Activated T-cell treated with anti-CD3 and anti-CD28 coated beads, Interleukin-2, amount 50 U/mL, for 72 hours (primary cell): ENCODE measurements around the gene NUDT16L1. TPM values are rescaled to one million over a fixed set of nuclear protein-coding genes. Genes with fewer than 3 reads are reported as not detected.
A peak's percentile ranks its signal among the peaks of the same experiment; 100 is the strongest.

Source experiments
- ATAC-seq, 2 donors: fragments of 150-1000 bp; cut with Tn5 transposase; replicated peaks in 1 of 2; 2 replicates each; pipeline ENCODE4 v1.10.0; 2021; ENCODE audit warnings: moderate library complexity in 2 of 2, mild to moderate bottlenecking in 1 of 2
- DNase-seq, 2 donors: peaks; one replicate each; pipeline ENCODE4 v3.0.0; 2021 to 2022; ENCODE audit warnings: mixed read lengths in 1 of 2
- H3K27ac Mint-ChIP-seq: one replicate; pipeline ENCODE4 v1.8.0; 2022; ENCODE audit warnings: mild to moderate bottlenecking, moderate library complexity, mixed read lengths
- H3K27me3 Mint-ChIP-seq: one replicate; pipeline ENCODE4 v1.8.0; 2022; ENCODE audit warnings: low read depth, mixed read lengths
- H3K36me3 Mint-ChIP-seq, 2 donors: one replicate each; pipeline ENCODE4 v1.8.0; 2022; ENCODE audit warnings: mixed read lengths in 2 of 2, mild to moderate bottlenecking in 1 of 2; ENCODE audit not compliant: insufficient read depth in 2 of 2
- H3K4me1 Mint-ChIP-seq: one replicate; pipeline ENCODE4 v1.8.0; 2022; ENCODE audit warnings: low read depth, mixed read lengths
- H3K4me3 Mint-ChIP-seq, 2 donors: one replicate each; pipeline ENCODE4 v1.8.0; 2022; ENCODE audit warnings: mild to moderate bottlenecking in 2 of 2, mixed read lengths in 2 of 2, moderate library complexity in 2 of 2
- H3K9me3 Mint-ChIP-seq, 2 donors: one replicate each; pipeline ENCODE4 v1.8.0; 2022; ENCODE audit warnings: mixed read lengths in 2 of 2
- total RNA-seq, 2 donors: library from RNA; stranded (reverse); gene quantifications; one replicate each; pipeline ENCODE4 v1.2.3, GENCODE V29; 2022

The NUDT16L1 gene
- total RNA-seq, 2 donors from 2014 or later = 22.8 to 28.0 TPM

DNA sequence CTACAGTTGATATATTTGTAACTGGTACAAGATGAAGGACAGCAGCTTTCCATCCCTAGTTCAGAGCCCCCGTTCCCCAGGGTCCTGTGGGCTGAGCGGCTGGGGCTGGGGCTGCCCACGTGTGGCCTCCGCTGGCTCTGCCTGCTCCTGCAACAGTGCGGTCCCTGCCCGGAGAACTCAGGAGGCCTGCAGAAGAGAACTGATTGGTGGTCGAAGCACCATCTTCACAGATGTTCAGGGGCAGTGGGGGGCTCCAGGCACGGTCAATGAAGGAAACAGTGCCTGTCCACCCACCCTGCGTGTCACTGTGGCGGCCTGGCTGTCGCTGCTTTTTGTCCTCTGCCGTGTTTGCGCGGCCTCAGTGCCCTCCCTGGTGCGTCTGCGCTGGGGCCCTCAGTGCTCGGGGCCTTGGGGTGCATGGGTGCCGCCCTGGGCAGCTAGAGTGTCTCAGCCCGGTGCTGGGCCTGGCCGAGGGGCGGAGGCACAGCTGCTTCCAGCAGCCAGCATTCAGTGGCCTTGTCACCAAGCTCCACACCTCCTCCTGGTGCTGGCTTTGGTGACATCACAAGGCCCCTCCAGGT, 4.2 kb upstream of the NUDT16L1 start:
- Mint-ChIP-seq H3K4me1 (peaks cover 7% of the 10 kb centered on the region), H3K27me3 (no peaks in the 10 kb centered on the region), H3K9me3 (no peaks in the 10 kb centered on the region), H3K36me3 (peaks cover 0 to 2% of the 10 kb centered on the region in 2 donors), H3K4me3 (no peak overlapping the region), H3K27ac (no peak overlapping the region)
- DNase-seq = no peak
- ATAC-seq = no peak

DNA sequence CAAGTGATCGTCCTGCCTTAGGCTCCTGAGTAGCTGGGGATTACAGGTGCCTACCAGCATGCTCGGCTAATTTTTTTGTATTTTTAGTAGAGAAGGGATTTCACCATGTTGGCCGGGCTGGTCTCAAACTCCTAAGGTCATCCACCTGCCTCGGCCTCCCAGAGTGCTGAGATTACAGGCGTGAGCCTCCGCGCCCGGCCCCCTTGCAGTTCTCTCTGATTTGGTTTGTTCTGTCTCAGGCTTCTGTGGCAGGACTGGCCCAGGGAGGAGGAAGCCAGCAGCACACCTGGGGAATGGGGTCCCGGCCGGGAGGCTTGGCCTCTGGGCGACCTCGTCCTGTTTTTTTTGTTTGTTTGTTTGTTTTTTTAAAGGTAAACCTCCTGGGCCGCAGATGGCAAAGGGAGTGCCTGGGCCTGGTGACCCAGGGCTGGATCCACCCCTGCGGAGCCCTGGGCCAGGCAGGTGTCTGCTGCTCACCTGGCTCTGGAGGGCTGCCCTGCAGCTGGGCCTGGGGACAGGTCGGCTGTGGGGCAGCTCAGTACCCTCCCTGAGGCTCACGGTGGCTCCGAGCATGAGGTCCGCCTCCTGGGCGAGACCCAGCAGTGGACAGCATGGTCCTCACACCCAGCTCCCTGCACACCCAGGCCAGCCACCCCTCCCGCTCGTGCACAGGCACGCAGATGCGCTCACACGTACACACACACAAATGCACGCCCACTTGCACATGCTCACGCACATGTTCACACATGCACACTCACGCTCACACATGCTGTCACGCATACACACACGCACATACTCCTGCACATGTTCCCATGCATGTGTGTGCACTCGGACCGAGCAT, 3.3 kb upstream of the NUDT16L1 start:
- H3K4me1 Mint-ChIP-seq = peaks cover 7% of the 10 kb centered on the region

DNA sequence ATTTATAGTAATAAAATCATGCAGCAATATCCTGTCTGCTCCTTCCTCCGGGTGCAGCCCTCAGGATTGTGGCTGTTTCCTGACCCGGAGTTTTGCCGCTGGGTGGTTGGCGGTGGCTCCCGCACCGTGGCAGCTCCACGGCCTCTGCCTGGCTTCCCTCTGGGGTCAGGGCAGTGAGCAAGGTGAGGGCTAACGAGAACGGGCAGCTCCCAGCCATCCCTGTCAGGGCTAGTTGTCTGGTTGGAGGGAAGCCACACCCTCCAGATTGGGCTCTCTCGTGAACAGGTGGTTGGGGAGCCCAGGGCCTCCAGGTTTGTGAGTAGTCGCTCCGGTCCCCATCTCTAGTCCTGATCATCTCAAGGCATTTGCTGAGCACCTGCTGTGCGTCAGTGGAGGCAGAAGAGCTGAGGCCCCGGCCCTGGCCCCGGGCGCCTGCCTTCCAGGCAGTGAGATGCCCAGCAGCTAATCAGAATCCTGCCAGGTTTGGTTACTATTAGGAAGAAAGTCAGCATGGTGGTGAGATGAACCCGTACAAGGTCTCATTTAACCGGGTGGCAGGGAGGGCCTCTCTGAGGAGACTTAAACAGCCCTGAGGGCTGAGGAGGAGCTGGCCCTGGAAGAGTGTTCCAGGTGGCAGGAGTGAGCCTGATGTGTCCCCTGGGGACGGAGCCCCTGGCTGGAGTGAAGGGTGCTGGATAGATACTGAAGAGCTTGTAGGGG, 2.3 kb upstream of the NUDT16L1 start:
- Mint-ChIP-seq H3K27me3 (no peaks in the 10 kb centered on the region), H3K4me3 (no peak overlapping the region), H3K36me3 (peaks cover 0 to 2% of the 10 kb centered on the region in 2 donors), H3K27ac (no peak overlapping the region), H3K9me3 (no peaks in the 10 kb centered on the region), H3K4me1 (peaks cover 14% of the 10 kb centered on the region)
- ATAC-seq (no peak), DNase-seq (no peak)

More for the DNA sequence above, 3.3 kb upstream of the NUDT16L1 start:
- Mint-ChIP-seq H3K9me3 (no peaks in the 10 kb centered on the region), H3K4me3 (no peak overlapping the region), H3K36me3 (peaks cover 0 to 2% of the 10 kb centered on the region in 2 donors), H3K27ac (no peak overlapping the region), H3K27me3 (no peaks in the 10 kb centered on the region)
- no peak for ATAC-seq
- no peak for DNase-seq

DNA sequence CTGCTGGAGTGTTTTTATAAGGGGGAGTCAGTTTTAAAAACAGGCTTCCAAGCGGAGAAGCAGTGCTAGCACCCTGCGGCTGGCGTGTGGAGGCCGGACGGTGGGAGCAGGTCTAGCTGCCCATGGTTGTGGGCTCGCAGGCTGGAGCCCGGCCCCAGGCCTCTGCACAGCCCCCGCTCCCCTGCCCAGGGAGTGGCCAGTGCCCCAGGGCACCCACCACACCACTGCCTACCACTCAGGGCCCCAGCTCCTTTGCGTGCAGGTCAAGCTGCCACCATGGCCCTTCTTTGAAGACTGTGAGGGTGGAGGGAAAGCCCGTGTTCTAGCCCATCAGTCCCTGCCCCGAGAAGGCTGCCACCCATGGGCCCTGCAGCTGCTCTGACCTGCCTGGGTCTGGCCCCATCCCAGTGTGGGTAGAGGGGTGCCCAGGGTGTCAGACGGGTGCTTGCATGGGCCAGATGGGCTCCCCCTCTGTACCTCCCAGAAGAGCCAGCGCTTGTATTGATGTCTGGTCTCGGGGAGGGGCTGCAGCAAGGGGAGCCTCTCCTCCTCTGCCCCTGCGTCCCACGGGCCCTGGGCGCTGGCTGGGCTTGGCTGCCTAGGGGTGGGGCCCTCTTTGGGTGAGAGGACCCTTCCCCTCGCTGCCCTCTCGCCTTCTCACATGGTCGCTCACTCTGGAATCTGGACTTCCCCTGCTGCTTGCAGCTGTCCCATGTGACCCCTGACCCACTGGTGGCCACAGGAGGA, 1.5 kb upstream of the NUDT16L1 start:
- ATAC-seq = no peak
- Mint-ChIP-seq H3K27me3 (no peaks in the 10 kb centered on the region), H3K36me3 (peaks cover 0 to 2% of the 10 kb centered on the region in 2 donors), H3K9me3 (no peaks in the 10 kb centered on the region), H3K27ac (no peak overlapping the region), H3K4me1 (peaks cover 14% of the 10 kb centered on the region), H3K4me3 (peak overlapping the region in 1 of 2 donors; percentile 81)
- no peak for DNase-seq

DNA sequence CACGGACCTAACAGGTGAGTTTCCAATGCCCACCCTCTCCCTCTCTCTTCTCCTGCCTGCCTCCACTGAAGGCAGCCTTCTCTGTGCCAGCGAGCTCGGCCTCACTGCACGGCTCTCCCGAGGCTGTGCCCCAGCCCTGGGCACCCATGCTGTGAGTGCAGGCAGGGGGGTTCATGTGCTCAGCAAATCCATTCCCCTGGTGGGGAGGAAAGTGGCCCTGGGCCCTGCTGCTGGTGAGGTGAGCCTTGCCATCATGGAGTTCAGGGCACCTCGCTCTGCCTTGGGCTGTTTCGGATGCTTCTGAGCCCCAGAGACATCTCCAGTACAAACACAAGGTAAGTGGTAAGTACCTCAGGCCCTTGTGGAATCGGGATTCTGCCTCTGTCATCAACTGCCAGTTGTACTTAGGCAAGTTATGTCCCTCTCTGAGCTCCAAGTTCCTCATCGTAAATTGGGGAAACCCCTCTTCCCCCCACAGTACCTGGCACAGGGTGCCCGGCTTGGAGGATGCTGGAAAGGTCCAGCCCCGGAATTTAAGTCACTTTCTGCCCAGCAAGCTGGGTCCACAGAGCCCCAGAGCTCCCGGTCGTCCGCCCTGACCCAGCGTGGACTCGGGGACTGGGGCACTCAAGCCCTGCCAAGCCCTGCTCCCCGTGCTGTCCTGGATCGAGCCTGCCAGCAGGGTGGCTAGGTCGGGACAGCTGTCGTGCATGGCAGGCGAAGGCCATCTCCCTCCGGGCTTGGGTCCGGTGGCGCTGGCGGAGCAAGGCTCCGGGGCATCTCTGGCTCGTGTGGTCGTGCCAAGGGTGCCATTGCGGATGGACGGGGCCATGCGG, 684 bp upstream of the NUDT16L1 start:
- H3K4me3 Mint-ChIP-seq = peak overlapping the region; percentile 81 to 87
- DNase-seq = no peak

DNA sequence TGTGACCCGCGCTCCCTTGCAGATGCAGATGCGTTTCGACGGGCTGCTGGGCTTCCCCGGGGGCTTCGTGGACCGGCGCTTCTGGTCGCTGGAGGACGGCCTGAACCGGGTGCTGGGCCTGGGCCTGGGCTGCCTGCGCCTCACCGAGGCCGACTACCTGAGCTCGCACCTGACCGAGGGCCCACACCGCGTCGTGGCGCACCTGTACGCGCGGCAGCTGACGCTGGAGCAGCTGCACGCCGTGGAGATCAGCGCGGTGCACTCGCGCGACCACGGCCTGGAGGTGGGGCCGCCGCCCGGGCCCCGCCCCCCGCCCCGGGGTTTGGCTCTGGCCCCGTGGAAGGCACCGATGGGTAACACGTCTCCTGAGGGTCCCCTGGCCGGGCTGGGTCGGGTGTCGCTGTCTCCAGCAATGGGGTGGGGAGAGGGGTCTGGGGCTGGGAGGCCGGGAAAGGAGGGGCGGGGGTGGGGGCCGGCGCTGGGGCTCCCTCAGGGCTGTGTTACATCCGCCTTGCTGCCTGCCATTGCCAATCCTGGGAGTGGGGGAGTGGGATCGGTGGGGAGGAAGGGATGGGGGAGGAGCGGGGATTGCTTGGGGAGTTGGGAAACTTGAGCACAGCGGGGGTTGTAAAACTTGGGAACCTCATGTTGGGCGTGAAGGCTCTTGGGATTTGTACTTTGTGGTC, 737 bp downstream of the NUDT16L1 start:
- Mint-ChIP-seq H3K4me3 (peak overlapping the region; percentile 72 to 81), H3K27me3 (no peaks in the 10 kb centered on the region), H3K9me3 (no peaks in the 10 kb centered on the region), H3K27ac (peak overlapping the region; percentile 73), H3K4me1 (peaks cover 14% of the 10 kb centered on the region), H3K36me3 (no peaks in the 10 kb centered on the region)
- ATAC-seq (peak; percentile 33 to 37), DNase-seq (peak; percentile 40 to 45)

More for the DNA sequence above, 684 bp upstream of the NUDT16L1 start:
- H3K9me3 Mint-ChIP-seq = no peaks in the 10 kb centered on the region
- peaks cover 14% of the 10 kb centered on the region for H3K4me1 Mint-ChIP-seq
- no peaks in the 10 kb centered on the region for H3K27me3 Mint-ChIP-seq
- ATAC-seq = peak; percentile 16 to 19
- H3K36me3 Mint-ChIP-seq = peaks cover 0 to 1% of the 10 kb centered on the region in 2 donors
- no peak overlapping the region for H3K27ac Mint-ChIP-seq

DNA sequence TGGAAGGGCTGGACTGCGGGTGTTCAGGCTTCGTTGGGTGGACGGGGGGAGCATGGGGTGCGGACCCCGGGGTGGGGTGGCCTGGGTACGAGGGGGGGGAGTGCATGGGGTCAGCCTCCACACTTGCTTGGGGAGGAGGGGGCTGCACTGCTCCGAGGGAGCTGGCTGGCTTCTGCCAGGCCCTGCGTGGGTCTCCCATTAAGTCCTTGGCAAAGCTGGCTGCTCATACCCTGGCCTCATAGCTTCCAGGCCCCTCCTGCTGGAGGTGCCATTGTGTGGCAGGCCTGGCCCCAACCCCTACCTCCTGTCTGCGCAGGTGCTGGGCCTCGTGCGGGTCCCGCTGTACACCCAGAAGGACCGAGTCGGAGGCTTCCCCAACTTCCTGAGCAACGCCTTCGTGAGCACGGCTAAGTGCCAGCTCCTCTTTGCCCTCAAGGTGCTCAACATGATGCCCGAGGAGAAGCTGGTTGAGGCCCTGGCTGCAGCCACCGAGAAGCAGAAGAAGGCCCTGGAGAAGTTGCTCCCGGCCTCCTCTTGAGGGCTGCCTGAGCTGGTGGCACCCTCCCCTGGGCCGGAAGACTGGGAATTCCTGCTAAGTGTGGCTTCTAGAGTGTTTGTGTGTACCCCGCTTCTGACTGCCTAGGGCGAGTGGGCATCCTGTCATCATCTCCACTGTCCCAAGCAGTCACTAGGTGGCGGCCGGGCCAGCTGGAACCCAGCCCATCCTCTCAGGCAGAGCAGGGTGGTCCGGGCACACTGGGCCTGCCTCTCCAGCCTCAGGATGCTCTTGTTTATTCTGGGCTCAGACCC, 1.5 kb downstream of the NUDT16L1 start:
- H3K27me3 Mint-ChIP-seq = no peaks in the 10 kb centered on the region
- ATAC-seq = no peak
- DNase-seq = no peak
- H3K4me3 Mint-ChIP-seq = peak overlapping the region; percentile 72 to 81
- H3K9me3 Mint-ChIP-seq = no peaks in the 10 kb centered on the region
- H3K4me1 Mint-ChIP-seq = peaks cover 19% of the 10 kb centered on the region
- peak overlapping the region; percentile 73 for H3K27ac Mint-ChIP-seq
- H3K36me3 Mint-ChIP-seq = peaks cover 0 to 3% of the 10 kb centered on the region in 2 donors

DNA sequence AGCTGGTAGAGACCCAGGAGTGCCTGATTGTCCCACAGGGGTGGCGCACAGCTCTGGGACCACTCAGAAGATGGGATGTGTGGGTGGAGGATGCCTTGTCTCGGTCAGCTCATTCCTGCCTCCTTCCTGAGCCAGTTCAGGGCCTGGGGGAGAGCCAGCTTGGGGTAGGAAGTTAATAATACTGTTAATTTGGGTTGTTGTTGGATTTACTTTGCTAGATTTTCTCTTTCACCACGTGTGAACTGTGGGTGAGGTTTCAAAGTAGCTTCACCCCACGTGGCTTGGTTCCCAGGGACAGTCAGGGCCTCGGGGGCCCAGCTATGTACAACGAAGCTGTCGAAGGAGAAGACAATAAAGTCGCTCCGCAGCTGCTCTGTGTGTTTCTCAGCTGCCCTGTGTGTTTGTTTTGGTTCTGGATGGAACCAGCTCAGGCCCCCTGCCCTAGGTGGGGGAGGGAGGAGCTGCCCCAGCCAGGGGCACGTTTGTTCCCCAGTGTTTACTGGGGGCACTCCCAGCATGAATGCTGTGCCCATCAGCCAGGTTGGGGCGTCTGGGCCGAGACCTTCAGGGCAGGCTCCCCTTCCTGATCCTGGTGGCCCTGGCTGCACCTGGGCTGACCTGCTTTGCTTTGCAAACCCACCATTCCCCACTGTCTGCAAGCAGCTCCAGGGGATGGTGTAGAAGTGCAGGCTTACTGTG, 2.3 kb downstream of the NUDT16L1 start:
- Mint-ChIP-seq H3K36me3 (peaks cover 0 to 4% of the 10 kb centered on the region in 2 donors), H3K9me3 (no peaks in the 10 kb centered on the region), H3K27me3 (no peaks in the 10 kb centered on the region), H3K4me1 (peaks cover 27% of the 10 kb centered on the region), H3K27ac (peak overlapping the region; percentile 44), H3K4me3 (peak overlapping the region; percentile 34 to 81)
- DNase-seq = no peak
- ATAC-seq = no peak

DNA sequence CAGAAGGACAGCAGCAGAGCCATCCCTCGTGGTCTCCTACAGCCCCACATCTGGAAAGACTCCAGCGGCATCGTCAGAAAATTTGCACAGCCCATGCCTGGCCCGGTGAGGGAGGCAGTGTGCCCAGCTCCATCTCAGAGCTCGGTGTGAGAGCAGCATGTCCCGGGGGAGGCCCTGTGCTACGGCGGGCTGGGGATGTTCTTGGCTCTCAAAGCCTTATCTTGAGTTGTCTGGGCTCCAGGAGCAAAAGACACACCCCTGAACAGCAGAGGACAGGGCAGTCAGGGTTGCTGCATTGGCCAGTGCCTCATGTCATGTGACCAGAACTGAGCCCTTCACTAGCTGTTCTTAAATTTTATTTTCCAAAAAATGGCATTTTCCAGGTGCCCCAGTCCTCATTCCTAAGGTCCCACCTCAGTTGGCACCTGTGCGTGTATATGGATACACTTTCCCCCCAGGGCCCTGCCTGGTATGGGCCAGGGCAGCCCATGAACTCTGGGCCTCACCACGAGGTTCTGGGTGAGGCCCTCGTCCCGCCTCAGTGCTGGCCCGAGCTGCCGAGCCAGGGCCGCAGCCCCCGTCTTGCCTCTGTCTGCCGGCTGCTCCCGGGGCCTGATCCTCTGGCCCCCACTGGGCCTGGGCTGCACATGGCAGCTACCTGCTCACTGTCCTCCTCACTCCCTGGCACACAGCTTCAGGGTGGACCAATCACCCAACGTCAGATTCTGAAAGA, 3.0 kb downstream of the NUDT16L1 start:
- no peak for DNase-seq
- no peak overlapping the region for H3K27ac Mint-ChIP-seq
- no peak for ATAC-seq
- peaks cover 0 to 4% of the 10 kb centered on the region in 2 donors for H3K36me3 Mint-ChIP-seq
- H3K9me3 Mint-ChIP-seq = no peaks in the 10 kb centered on the region
- no peaks in the 10 kb centered on the region for H3K27me3 Mint-ChIP-seq
- no peak overlapping the region for H3K4me3 Mint-ChIP-seq
- peaks cover 29% of the 10 kb centered on the region for H3K4me1 Mint-ChIP-seq
